HG02678 (cell line): ENCODE results near the gene COL28A1.
"Not testable (repeated sequence)": the region's sequence is repeated elsewhere in the genome, so short reads cannot be mapped to it uniquely, and the experiment has no call there.

ENCODE experiments used
- ATAC-seq: cut with Tn5 transposase; IDR thresholded peaks from one replicate; pipeline ENCODE4 v1.9.1; 2021; ENCODE audit warnings: mild to moderate bottlenecking, moderate library complexity; ENCODE audit not compliant: unreplicated experiment

Gene COL28A1

DNA sequence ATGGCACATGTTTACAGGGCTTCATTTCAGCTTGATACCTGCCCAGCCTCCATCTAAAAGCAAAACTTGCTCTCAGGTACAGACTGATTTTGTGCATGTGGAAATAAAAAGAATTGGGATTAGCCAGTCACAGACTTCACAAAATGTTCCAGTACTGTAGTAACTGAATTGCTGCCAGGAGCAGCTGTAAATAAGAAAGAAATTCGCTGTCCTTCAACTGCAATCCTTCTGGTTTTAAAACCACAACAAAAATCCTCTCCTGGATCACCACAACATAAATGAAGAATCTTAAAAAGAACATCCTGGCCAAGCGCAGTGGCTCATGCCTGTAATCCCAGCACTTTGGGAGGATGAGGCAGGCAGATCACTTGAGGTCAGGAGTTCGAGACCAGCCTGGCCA lies 27.1 kb upstream of the COL28A1 start:
- ATAC-seq, result no peak

DNA sequence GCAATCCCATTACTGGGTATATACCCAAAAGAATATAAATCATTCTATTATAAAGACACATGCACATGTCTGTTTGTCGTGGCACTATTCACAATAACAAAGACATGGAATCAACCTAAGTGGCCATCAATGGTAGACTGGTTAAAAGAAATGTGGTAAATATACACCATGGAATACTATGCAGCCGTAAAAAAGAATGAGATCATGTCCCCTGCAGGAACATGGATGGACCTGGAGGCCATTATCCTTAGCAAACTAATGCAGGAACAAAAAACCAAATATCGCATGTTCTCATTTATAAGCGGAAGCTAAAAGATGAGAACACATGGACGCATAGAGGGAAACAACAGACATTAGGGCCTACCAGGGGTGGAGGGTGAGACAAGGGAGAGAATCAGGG lies 25.9 kb upstream of the COL28A1 start:
- not testable (repeated sequence) for ATAC-seq

- no peak for ATAC-seq
Observed at GRCh38 chr7:7557252-7557651, 21.6 kb upstream of the COL28A1 start.

- no peak for ATAC-seq
Observed at GRCh38 chr7:7556852-7557251, 21.2 kb upstream of the COL28A1 start.

- no peak for ATAC-seq
Observed at GRCh38 chr7:7554649-7555575, 19.2 kb upstream of the COL28A1 start.

- ATAC-seq, result no peak
Observed at GRCh38 chr7:7554021-7554432, 18.4 kb upstream of the COL28A1 start.

DNA sequence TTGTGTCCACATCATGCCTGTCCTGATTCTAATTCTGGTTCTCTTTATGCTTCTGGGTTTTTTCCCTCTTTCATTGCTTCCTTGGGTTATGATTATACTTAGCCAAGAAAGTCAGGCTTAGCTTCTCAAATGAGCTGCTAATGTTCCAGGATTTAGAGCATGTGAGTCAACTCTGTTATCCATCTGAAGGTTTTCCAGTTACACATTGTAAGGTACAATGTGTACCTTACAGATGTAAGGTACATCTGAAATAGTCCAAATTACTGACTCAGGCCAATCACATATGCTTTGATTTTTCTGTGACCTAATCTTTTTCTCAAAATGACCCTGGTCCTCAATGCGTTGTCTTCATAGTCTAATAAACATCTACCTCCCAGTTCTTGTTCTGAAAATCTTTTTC lies 17.7 kb upstream of the COL28A1 start:
- ATAC-seq, result no peak

GRCh38 chr7:7552199-7552598 lies 16.5 kb upstream of the COL28A1 start:
- ATAC-seq, result no peak

DNA sequence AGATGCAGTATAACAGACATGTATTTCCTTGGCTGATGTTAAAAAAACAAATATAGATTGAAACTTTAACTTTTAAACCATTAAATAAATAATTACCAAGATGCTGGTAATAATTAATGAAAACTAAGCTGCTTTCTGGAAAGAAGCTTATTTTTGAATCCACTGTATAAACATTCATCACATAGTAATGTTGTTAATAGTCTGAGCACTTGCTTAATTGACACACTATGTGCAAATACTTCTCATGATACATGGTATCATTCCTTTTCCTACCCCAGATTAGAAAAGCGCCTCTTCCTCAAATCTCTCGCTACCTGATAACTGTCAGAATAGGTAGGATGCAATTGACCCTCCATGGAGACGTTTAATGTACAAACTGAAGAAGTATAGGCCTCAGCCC lies 15.0 kb upstream of the COL28A1 start:
- no peak for ATAC-seq

- no peak for ATAC-seq
Observed at GRCh38 chr7:7548407-7548806, 12.7 kb upstream of the COL28A1 start.

- ATAC-seq, result no peak
Observed at GRCh38 chr7:7542251-7542835, 6.7 kb upstream of the COL28A1 start.

- ATAC-seq, result no peak
Observed at GRCh38 chr7:7539711-7540110, 4.0 kb upstream of the COL28A1 start.

DNA sequence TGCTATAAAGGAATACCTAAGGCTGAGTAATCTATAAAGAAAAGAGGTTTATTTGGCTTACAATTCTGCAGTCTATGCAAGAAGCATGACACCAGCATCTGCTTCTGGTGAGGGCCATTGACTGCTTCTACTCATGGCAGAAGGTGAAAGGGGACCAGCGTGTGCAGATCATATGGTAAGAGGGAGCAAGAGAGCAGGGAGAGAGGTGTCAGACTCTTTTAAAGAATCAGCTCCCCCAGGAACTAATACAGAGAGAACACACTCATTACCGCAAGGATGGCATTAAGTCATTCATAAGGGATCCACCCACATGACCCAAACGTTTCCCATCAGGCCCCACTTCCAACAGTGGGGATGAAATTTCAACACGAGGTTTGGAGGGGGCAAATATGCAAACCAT lies 3.5 kb upstream of the COL28A1 start:
- ATAC-seq, result no peak

GRCh38 chr7:7537711-7538110 lies 2.0 kb upstream of the COL28A1 start:
- ATAC-seq, result no peak

DNA sequence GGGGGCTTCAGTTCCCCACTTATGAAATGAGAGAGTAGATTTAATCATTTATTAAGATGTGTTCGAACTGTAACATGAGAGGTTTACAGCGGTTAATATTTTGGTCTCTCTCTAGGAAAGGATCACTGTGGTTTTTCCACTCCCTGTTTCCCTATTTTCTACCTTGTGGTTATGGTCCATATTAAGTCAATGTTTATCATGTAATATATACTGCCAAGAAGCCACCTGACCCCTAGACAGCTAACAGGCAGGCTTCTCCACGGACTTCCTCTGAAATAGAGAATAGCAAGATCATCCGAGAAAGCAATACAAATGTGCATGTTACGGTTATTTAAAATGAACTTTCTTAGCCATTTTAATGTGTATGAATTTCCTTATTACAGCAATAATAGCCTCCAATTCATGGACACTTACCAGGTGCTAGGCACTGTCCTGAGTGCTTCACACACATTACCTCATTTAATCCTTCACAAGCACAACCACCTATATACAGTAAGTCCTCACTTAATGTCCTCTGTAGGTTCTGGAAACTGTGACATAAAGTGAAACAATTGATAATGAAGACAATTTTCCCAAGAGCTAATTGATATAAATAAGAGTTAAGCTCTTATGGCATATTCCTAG lies 835 bp upstream of the COL28A1 start:
- ATAC-seq, result no peak

DNA sequence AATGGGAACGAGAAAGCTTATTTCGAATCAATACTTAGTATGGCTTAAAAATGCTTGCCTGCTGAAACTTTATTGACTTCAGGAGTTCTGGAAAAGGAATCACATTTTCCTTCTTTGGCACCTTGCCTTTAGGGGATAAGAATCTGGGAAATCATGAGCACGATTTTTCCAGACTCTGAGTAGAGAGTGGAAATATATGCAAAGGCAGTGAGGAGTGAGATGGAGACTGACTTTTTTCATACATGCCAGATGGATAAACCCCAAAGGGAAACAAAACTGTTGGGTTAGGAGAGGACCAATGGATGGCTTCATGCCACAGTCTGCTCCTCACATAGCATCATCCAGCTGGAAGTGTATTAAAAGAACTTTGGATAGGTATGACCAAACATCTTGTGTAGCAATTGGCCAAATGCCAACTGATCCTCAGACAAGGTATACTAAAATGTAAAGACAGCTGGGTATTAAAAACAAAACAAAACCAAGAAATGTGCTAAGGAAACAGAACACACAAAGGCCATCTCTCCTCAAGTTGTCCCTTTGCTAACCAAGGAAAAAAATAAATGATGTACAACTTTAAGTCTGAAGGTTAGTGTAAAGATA lies 1.7 kb downstream of the COL28A1 start:
- no peak for ATAC-seq

DNA sequence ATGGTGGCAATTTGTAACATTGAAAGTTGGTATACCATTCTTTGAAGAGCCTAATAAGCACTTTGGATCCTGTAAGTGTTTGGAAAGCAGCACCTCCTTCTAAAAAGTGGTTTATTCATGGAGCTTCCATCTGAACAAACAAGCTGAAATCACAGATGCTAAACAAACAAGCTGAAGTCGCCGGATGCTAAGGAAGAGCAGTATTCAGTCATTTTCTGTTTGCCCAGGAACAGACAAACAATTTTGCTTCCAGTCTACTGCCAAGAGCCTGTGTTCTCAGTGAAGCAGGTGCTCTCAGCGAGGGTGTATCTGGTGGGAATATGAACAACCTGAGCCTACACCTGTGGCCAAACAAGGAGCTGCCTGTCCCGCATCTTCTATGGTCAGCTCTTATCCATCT lies 6.3 kb downstream of the COL28A1 start:
- ATAC-seq, result no peak

GRCh38 chr7:7527047-7527446 lies 8.6 kb downstream of the COL28A1 start:
- no peak for ATAC-seq

GRCh38 chr7:7526006-7526405 lies 9.7 kb downstream of the COL28A1 start:
- ATAC-seq, result no peak

- no peak for ATAC-seq
Observed at GRCh38 chr7:7524121-7524520, 11.6 kb downstream of the COL28A1 start.

- ATAC-seq, result no peak
Observed at GRCh38 chr7:7522421-7522820, 13.3 kb downstream of the COL28A1 start.

DNA sequence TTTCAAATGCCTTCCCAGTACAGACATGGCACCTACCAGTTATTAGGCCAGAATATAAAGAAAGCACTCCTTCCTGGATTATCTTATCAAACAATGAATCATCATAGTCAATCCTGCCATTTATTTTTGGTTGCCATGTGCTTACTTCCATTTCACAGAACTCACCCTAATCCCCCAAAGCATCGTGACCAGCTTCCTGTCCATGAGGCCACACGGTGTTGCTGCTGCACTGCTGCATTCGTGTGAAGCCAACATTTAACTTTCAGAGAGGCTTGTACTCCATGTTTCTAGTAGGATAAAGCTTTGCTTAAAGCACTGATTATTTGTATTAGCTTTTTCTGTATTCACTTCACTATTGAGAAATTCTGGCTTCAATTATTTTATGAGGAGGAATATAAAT lies 14.4 kb downstream of the COL28A1 start:
- ATAC-seq, result no peak
